ENCODE data around the gene HSPBAP1. TPM values are rescaled to one million over a fixed set of nuclear protein-coding genes. Genes with fewer than 3 reads are reported as not detected.

The HSPBAP1 gene
- total RNA-seq, 1 experiment from 2014 or later: 12.2 TPM

GRCh38 chr3:122695927-122696561 is 97.6 kb downstream of the HSPBAP1 start:
- no peak overlapping the region for H3K4me3 ChIP-seq (ENCODE audit: insufficient read depth, low read depth, low read length)
- no peak for DNase-seq
- H3K36me3 ChIP-seq (replicated peaks; ENCODE audit: control insufficient read depth, insufficient read depth, low read length): peaks cover 5% of the 10 kb centered on the region; the same call in 1 of the 2 replicates
- no peaks in the 10 kb centered on the region for H3K27me3 ChIP-seq (ENCODE audit: control insufficient read depth, insufficient read depth, low read length)

GRCh38 chr3:122694966-122695365 is 98.7 kb downstream of the HSPBAP1 start:
- H3K36me3 ChIP-seq (replicated peaks; ENCODE audit: control insufficient read depth, insufficient read depth, low read length): peaks cover 5% of the 10 kb centered on the region; the same call in 1 of the 2 replicates
- no peak overlapping the region for H3K4me3 ChIP-seq (ENCODE audit: insufficient read depth, low read depth, low read length)
- no peaks in the 10 kb centered on the region for H3K27me3 ChIP-seq (ENCODE audit: control insufficient read depth, insufficient read depth, low read length)
- no peak for DNase-seq

- peaks cover 4% of the 10 kb centered on the region; the same call in 1 of the 2 replicates for H3K36me3 ChIP-seq (replicated peaks; ENCODE audit: control insufficient read depth, insufficient read depth, low read length)
- H3K4me3 ChIP-seq (ENCODE audit: insufficient read depth, low read depth, low read length): no peak overlapping the region
- no peak for DNase-seq
- H3K27me3 ChIP-seq (ENCODE audit: control insufficient read depth, insufficient read depth, low read length): no peaks in the 10 kb centered on the region
These were observed 101.0 kb downstream of the HSPBAP1 start for GRCh38 chr3:122692674-122693073.

- no peak for DNase-seq
- Histone ChIP-seq H3K4me3 (ENCODE audit: insufficient read depth, low read depth, low read length) (no peak overlapping the region), H3K27me3 (ENCODE audit: control insufficient read depth, insufficient read depth, low read length) (no peaks in the 10 kb centered on the region), H3K36me3 (replicated peaks; ENCODE audit: control insufficient read depth, insufficient read depth, low read length) (peaks cover 4% of the 10 kb centered on the region; the same call in 1 of the 2 replicates)
These were observed 102.4 kb downstream of the HSPBAP1 start for GRCh38 chr3:122691195-122691594.

GRCh38 chr3:122690096-122690495 is 103.5 kb downstream of the HSPBAP1 start:
- H3K27me3 ChIP-seq (ENCODE audit: control insufficient read depth, insufficient read depth, low read length): no peaks in the 10 kb centered on the region
- H3K4me3 ChIP-seq (ENCODE audit: insufficient read depth, low read depth, low read length): no peak overlapping the region
- no peak for DNase-seq
- H3K36me3 ChIP-seq (replicated peaks; ENCODE audit: control insufficient read depth, insufficient read depth, low read length): peaks cover 4% of the 10 kb centered on the region; the same call in 1 of the 2 replicates

Other genes starting within 250 kb of the HSPBAP1 start
- gene PARP9, start 229.5 kb downstream of the HSPBAP1 start, total RNA-seq (2014; rRNA removed; shearing (Covaris generic)): 1.1 TPM in 2 replicates
- gene DTX3L, start 229.5 kb downstream of the HSPBAP1 start, total RNA-seq (2014; rRNA removed; shearing (Covaris generic)): 1.9 and 2.0 TPM in 2 replicates
- not detected in 2 replicates for gene PARP15, start 216.2 kb downstream of the HSPBAP1 start, total RNA-seq (2014; rRNA removed; shearing (Covaris generic))
- 5.6 and 8.5 TPM in 2 replicates for gene PARP14, start 113.0 kb downstream of the HSPBAP1 start, total RNA-seq (2014; rRNA removed; shearing (Covaris generic))
- gene SLC49A4, start 1.2 kb upstream of the HSPBAP1 start, total RNA-seq (2014; rRNA removed; shearing (Covaris generic)): 8.4 and 10.0 TPM in 2 replicates
- gene SEMA5B, start 233.9 kb upstream of the HSPBAP1 start, total RNA-seq (2014; rRNA removed; shearing (Covaris generic)): 16.4 and 22.4 TPM in 2 replicates

All from H7 (cell line).